GM23338 (cell line): ENCODE data around the gene C11orf54. TPM values are rescaled to one million over a fixed set of nuclear protein-coding genes. Genes with fewer than 3 reads are reported as not detected.

ENCODE experiments used
- ATAC-seq: fragments of 200-7000 bp; cut with Tn5 transposase; 3 replicates; pipeline ENCODE4 v1.9.1; 2020
- DNase-seq: peaks from one replicate; pipeline ENCODE4 v3.0.0-alpha.2; 2015; ENCODE audit warnings: low spot score
- H2AFZ ChIP-seq: fragments of 200-600 bp; sonication (generic); 2 replicates; pipeline ENCODE4 v1.8.0; 2016; ENCODE audit warnings: antibody characterized with exemption, mild to moderate bottlenecking, moderate library complexity
- H3F3A ChIP-seq: fragments of 200-600 bp; sonication (generic); replicated peaks from 2 replicates; pipeline ENCODE4 v1.8.0; 2017; ENCODE audit warnings: antibody characterized with exemption, mixed run types, low read depth
- H3K27ac ChIP-seq: fragments of 200-600 bp; sonication (generic); 2 replicates; pipeline ENCODE4 v1.6.1; 2016; ENCODE audit warnings: low read depth
- H3K27me3 ChIP-seq: fragments of 200-600 bp; sonication (generic); 2 replicates; pipeline ENCODE4 v1.8.0; 2016; ENCODE audit warnings: mild to moderate bottlenecking, mixed run types, moderate library complexity; ENCODE audit not compliant: insufficient read depth
- H3K36me3 ChIP-seq: fragments of 200-600 bp; sonication (generic); 2 replicates; pipeline ENCODE4 v1.8.0; 2016; ENCODE audit warnings: mild to moderate bottlenecking; ENCODE audit not compliant: insufficient read depth
- H3K4me1 ChIP-seq: fragments of 200-600 bp; sonication (generic); 2 replicates; pipeline ENCODE4 v1.8.0; 2016; ENCODE audit warnings: mild to moderate bottlenecking, moderate library complexity; ENCODE audit not compliant: insufficient read depth
- H3K4me2 ChIP-seq: fragments of 200-600 bp; sonication (generic); 2 replicates; pipeline ENCODE4 v1.7.1; 2017; ENCODE audit warnings: mixed run types
- H3K4me3 ChIP-seq: fragments of 200-600 bp; sonication (generic); 2 replicates; pipeline ENCODE4 v1.6.1; 2016; ENCODE audit warnings: mixed run types
- H3K79me2 ChIP-seq: fragments of 200-600 bp; sonication (generic); replicated peaks from 2 replicates; pipeline ENCODE4 v1.8.0; 2017; ENCODE audit warnings: mild to moderate bottlenecking; ENCODE audit not compliant: insufficient read depth
- H3K9me2 ChIP-seq: fragments of 200-600 bp; sonication (generic); 2 replicates; pipeline ENCODE4 v1.8.0; 2017; ENCODE audit not compliant: insufficient read depth
- H4K20me1 ChIP-seq: fragments of 200-600 bp; sonication (generic); replicated peaks from 2 replicates; pipeline ENCODE4 v1.8.0; 2017; ENCODE audit warnings: mild to moderate bottlenecking; ENCODE audit not compliant: insufficient read depth
- H3K27ac Mint-ChIP-seq: 2 replicates; pipeline ENCODE4 v1.8.0; 2020; ENCODE audit warnings: inconsistent platforms, mild to moderate bottlenecking, moderate library complexity, mixed read lengths
- H3K27me3 Mint-ChIP-seq: 3 replicates; pipeline ENCODE4 v1.8.0; 2022; ENCODE audit warnings: low read depth, mild to moderate bottlenecking, moderate library complexity, mixed read lengths, inconsistent platforms; ENCODE audit not compliant: insufficient read depth, poor library complexity
- H3K36me3 Mint-ChIP-seq: 3 replicates; pipeline ENCODE4 v1.8.0; 2021; ENCODE audit warnings: low read depth, mild to moderate bottlenecking, inconsistent platforms, moderate library complexity, mixed read lengths
- H3K4me1 Mint-ChIP-seq: 3 replicates; pipeline ENCODE4 v1.8.0; 2020; ENCODE audit warnings: mild to moderate bottlenecking, inconsistent platforms, mixed read lengths
- H3K4me3 Mint-ChIP-seq: 3 replicates; pipeline ENCODE4 v1.8.0; 2021; ENCODE audit warnings: moderate library complexity, mild to moderate bottlenecking, inconsistent platforms, mixed read lengths
- H3K9me3 Mint-ChIP-seq: 3 replicates; pipeline ENCODE4 v1.8.0; 2020; ENCODE audit warnings: moderate library complexity, mild to moderate bottlenecking, inconsistent platforms, mixed read lengths
- EZH2 ChIP-seq: fragments of 200-600 bp; sonication (generic); IDR thresholded peaks from one replicate; pipeline ENCODE4 v1.8.0; 2017; ENCODE audit warnings: antibody characterized with exemption, mild to moderate bottlenecking, low read depth; ENCODE audit not compliant: unreplicated experiment
- POLR2AphosphoS5 ChIP-seq: IDR thresholded peaks from 2 replicates; pipeline ENCODE4 v1.6.1; 2016; ENCODE audit warnings: antibody characterized with exemption, low read depth
- polyA plus RNA-seq: library from polyadenylated mRNA; unstranded; fragments of >200 nt; fragmentation: Nextera tagmentation; extraction: Ambion mirVana; gene quantifications from 2 replicates; pipeline ENCODE4 v1.2.1, GENCODE V29; 2016
- total RNA-seq: library from RNA; depleted of rRNA; stranded (reverse); fragments of >200 nt; shearing (Covaris generic); gene quantifications from 2 replicates; pipeline ENCODE4 v1.2.3, GENCODE V29; 2014
- TF ChIP-seq, protein P1 (sequence below): IDR thresholded peaks from 2 replicates; pipeline ENCODE4 v1.6.1; 2016; ENCODE audit warnings: antibody characterized with exemption
- TF ChIP-seq, protein P2 (sequence below): fragments of 250-450 bp; sonication (Bioruptor Pico); IDR thresholded peaks from 2 replicates; pipeline ENCODE4 v1.5.0; 2020; ENCODE audit warnings: mild to moderate bottlenecking, moderate library complexity
- TF ChIP-seq, protein P3 (sequence below): IDR thresholded peaks from one replicate; pipeline ENCODE4 v1.6.1; 2018; ENCODE audit warnings: antibody characterized with exemption; ENCODE audit not compliant: unreplicated experiment

C11orf54 gene
- total and polyA plus RNA-seq, 2 experiments from 2014 or later = 35.8 to 38.8 TPM

DNA sequence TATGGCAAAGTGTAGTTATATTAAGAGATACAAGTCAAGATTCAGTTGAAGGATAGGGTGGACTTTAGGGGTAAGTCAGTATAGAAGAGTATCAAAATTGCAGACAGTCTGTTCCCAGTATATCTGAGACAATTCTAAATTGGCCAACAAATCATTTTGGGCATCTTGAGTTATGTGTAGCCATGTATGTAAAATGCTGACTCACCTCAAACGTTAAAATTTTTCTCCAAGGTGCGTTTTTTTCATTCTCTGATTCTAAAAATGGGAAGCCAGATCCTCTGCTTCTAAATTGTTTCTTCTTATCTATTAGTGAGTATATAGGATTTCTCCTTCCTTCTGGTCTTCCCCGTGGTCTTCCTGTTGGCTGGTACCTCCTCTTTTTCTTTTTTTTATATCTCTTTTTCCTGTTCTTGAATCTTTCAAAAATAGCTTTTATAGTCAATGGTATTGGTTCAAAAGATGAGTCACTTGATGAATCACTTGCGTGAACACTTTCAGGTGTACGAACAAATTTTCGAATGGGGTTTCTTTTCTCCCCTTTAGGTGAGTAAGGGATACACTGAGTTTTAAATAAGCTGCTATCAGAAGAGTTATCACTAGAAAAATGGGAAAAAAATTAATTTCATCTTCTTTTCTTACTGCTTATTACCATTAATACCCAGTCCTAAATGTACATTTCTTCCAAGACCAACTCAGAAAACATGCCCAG lies 3.4 kb upstream of the C11orf54 start (continued):
- TF ChIP-seq, protein P1, sequence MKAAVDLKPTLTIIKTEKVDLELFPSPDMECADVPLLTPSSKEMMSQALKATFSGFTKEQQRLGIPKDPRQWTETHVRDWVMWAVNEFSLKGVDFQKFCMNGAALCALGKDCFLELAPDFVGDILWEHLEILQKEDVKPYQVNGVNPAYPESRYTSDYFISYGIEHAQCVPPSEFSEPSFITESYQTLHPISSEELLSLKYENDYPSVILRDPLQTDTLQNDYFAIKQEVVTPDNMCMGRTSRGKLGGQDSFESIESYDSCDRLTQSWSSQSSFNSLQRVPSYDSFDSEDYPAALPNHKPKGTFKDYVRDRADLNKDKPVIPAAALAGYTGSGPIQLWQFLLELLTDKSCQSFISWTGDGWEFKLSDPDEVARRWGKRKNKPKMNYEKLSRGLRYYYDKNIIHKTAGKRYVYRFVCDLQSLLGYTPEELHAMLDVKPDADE = no peak
- no peak for TF ChIP-seq EZH2
- TF ChIP-seq, protein P2, sequence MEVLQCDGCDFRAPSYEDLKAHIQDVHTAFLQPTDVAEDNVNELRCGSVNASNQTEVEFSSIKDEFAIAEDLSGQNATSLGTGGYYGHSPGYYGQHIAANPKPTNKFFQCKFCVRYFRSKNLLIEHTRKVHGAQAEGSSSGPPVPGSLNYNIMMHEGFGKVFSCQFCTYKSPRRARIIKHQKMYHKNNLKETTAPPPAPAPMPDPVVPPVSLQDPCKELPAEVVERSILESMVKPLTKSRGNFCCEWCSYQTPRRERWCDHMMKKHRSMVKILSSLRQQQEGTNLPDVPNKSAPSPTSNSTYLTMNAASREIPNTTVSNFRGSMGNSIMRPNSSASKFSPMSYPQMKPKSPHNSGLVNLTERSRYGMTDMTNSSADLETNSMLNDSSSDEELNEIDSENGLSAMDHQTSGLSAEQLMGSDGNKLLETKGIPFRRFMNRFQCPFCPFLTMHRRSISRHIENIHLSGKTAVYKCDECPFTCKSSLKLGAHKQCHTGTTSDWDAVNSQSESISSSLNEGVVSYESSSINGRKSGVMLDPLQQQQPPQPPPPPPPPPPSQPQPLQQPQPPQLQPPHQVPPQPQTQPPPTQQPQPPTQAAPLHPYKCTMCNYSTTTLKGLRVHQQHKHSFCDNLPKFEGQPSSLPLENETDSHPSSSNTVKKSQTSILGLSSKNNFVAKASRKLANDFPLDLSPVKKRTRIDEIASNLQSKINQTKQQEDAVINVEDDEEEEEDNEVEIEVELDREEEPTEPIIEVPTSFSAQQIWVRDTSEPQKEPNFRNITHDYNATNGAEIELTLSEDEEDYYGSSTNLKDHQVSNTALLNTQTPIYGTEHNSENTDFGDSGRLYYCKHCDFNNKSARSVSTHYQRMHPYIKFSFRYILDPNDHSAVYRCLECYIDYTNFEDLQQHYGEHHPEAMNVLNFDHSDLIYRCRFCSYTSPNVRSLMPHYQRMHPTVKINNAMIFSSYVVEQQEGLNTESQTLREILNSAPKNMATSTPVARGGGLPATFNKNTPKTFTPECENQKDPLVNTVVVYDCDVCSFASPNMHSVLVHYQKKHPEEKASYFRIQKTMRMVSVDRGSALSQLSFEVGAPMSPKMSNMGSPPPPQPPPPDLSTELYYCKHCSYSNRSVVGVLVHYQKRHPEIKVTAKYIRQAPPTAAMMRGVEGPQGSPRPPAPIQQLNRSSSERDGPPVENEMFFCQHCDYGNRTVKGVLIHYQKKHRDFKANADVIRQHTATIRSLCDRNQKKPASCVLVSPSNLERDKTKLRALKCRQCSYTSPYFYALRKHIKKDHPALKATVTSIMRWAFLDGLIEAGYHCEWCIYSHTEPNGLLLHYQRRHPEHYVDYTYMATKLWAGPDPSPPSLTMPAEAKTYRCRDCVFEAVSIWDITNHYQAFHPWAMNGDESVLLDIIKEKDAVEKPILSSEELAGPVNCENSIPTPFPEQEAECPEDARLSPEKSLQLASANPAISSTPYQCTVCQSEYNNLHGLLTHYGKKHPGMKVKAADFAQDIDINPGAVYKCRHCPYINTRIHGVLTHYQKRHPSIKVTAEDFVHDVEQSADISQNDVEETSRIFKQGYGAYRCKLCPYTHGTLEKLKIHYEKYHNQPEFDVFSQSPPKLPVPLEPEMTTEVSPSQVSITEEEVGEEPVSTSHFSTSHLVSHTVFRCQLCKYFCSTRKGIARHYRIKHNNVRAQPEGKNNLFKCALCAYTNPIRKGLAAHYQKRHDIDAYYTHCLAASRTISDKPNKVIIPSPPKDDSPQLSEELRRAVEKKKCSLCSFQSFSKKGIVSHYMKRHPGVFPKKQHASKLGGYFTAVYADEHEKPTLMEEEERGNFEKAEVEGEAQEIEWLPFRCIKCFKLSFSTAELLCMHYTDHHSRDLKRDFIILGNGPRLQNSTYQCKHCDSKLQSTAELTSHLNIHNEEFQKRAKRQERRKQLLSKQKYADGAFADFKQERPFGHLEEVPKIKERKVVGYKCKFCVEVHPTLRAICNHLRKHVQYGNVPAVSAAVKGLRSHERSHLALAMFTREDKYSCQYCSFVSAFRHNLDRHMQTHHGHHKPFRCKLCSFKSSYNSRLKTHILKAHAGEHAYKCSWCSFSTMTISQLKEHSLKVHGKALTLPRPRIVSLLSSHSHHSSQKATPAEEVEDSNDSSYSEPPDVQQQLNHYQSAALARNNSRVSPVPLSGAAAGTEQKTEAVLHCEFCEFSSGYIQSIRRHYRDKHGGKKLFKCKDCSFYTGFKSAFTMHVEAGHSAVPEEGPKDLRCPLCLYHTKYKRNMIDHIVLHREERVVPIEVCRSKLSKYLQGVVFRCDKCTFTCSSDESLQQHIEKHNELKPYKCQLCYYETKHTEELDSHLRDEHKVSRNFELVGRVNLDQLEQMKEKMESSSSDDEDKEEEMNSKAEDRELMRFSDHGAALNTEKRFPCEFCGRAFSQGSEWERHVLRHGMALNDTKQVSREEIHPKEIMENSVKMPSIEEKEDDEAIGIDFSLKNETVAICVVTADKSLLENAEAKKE (CRISPR knock-in tag) = no peak

DNA sequence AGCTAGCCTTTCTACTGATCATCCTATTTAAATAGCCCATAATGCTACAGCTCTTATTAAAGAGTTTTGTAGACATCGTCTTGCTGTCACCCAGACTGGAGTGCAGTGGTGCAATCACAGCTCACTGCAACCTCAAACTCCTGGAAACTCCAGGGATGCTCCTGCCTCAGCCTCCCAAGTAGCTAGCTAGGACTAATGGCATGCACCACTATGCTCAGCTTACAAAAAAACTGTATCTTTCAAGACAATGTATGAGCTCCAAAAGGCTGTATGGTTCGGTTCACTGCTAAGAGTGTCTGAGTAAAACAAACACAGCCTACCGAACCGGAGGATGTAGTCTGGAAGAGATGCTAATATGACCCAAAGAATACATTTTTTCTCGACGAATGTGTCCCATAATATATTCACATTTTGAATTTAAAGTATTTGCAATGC lies 2.8 kb upstream of the C11orf54 start:
- H3K79me2 ChIP-seq = peaks cover 86% of the 10 kb centered on the region
- H3K27ac ChIP-seq = peak overlapping the region; percentile 90

More for the DNA sequence above, 2.8 kb upstream of the C11orf54 start:
- Mint-ChIP-seq H3K27me3 (peaks cover 22% of the 10 kb centered on the region), H3K9me3 (peaks cover 7% of the 10 kb centered on the region; the same call in 2 of the 3 replicates), H3K36me3 (peaks cover 78% of the 10 kb centered on the region), H3K27ac (peak overlapping the region; percentile 96), H3K4me1 (peaks cover 36% of the 10 kb centered on the region; the same call in 2 of the 3 replicates), H3K4me3 (peak overlapping the region; percentile 100)
- ATAC-seq (no peak), DNase-seq (no peak)
- Histone ChIP-seq H3K27me3 (no peaks in the 10 kb centered on the region), H3K4me3 (peak overlapping the region; percentile 63), H3K9me2 (no peaks in the 10 kb centered on the region), H3K4me2 (peak overlapping the region; percentile 80), H4K20me1 (peaks cover 51% of the 10 kb centered on the region), H3F3A (peaks cover 41% of the 10 kb centered on the region), H3K36me3 (peaks cover 63% of the 10 kb centered on the region), H3K4me1 (peaks cover 22% of the 10 kb centered on the region), H2AFZ (no peak overlapping the region)
- TF ChIP-seq, protein P3, sequence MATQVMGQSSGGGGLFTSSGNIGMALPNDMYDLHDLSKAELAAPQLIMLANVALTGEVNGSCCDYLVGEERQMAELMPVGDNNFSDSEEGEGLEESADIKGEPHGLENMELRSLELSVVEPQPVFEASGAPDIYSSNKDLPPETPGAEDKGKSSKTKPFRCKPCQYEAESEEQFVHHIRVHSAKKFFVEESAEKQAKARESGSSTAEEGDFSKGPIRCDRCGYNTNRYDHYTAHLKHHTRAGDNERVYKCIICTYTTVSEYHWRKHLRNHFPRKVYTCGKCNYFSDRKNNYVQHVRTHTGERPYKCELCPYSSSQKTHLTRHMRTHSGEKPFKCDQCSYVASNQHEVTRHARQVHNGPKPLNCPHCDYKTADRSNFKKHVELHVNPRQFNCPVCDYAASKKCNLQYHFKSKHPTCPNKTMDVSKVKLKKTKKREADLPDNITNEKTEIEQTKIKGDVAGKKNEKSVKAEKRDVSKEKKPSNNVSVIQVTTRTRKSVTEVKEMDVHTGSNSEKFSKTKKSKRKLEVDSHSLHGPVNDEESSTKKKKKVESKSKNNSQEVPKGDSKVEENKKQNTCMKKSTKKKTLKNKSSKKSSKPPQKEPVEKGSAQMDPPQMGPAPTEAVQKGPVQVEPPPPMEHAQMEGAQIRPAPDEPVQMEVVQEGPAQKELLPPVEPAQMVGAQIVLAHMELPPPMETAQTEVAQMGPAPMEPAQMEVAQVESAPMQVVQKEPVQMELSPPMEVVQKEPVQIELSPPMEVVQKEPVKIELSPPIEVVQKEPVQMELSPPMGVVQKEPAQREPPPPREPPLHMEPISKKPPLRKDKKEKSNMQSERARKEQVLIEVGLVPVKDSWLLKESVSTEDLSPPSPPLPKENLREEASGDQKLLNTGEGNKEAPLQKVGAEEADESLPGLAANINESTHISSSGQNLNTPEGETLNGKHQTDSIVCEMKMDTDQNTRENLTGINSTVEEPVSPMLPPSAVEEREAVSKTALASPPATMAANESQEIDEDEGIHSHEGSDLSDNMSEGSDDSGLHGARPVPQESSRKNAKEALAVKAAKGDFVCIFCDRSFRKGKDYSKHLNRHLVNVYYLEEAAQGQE = no peak
- TF ChIP-seq POLR2AphosphoS5 = peak; percentile 32; the same call in 1 of the 2 replicates
